ENCODE results near the gene ITGA8.

Gene ITGA8

GRCh38 chr10:15741581-15741980 lies 21.9 kb upstream of the ITGA8 start:
- TF ChIP-seq GATA2 (IDR thresholded peaks at IDR 0.05; ENCODE audit: low read depth, low read length): no peak
- TF ChIP-seq GATA3 (IDR thresholded peaks at IDR 0.05; ENCODE audit: low read depth, low read length): no peak

- TF ChIP-seq GATA3 (IDR thresholded peaks at IDR 0.05; ENCODE audit: low read depth, low read length): no peak
- TF ChIP-seq GATA2 (IDR thresholded peaks at IDR 0.05; ENCODE audit: low read depth, low read length): no peak
Observed at GRCh38 chr10:15740261-15740660, 20.5 kb upstream of the ITGA8 start.

- no peak for TF ChIP-seq GATA3 (IDR thresholded peaks at IDR 0.05; ENCODE audit: low read depth, low read length)
- TF ChIP-seq GATA2 (IDR thresholded peaks at IDR 0.05; ENCODE audit: low read depth, low read length): no peak
Observed at GRCh38 chr10:15739254-15739970, 19.7 kb upstream of the ITGA8 start.

GRCh38 chr10:15738270-15738925 lies 18.7 kb upstream of the ITGA8 start:
- TF ChIP-seq GATA2 (IDR thresholded peaks at IDR 0.05; ENCODE audit: low read depth, low read length) (no peak), GATA3 (IDR thresholded peaks at IDR 0.05; ENCODE audit: low read depth, low read length) (no peak)

GRCh38 chr10:15737656-15738055 lies 17.9 kb upstream of the ITGA8 start:
- TF ChIP-seq GATA3 (IDR thresholded peaks at IDR 0.05; ENCODE audit: low read depth, low read length): no peak
- TF ChIP-seq GATA2 (IDR thresholded peaks at IDR 0.05; ENCODE audit: low read depth, low read length): no peak

GRCh38 chr10:15735763-15736162 lies 16.0 kb upstream of the ITGA8 start:
- TF ChIP-seq GATA3 (IDR thresholded peaks at IDR 0.05; ENCODE audit: low read depth, low read length) (no peak), GATA2 (IDR thresholded peaks at IDR 0.05; ENCODE audit: low read depth, low read length) (no peak)

GRCh38 chr10:15730341-15730740 lies 10.6 kb upstream of the ITGA8 start:
- TF ChIP-seq GATA2 (IDR thresholded peaks at IDR 0.05; ENCODE audit: low read depth, low read length) (no peak), GATA3 (IDR thresholded peaks at IDR 0.05; ENCODE audit: low read depth, low read length) (no peak)

GRCh38 chr10:15729890-15730289 lies 10.2 kb upstream of the ITGA8 start:
- no peak for TF ChIP-seq GATA2 (IDR thresholded peaks at IDR 0.05; ENCODE audit: low read depth, low read length)
- no peak for TF ChIP-seq GATA3 (IDR thresholded peaks at IDR 0.05; ENCODE audit: low read depth, low read length)

GRCh38 chr10:15726042-15726441 lies 6.3 kb upstream of the ITGA8 start:
- TF ChIP-seq GATA3 (IDR thresholded peaks at IDR 0.05; ENCODE audit: low read depth, low read length) (no peak), GATA2 (IDR thresholded peaks at IDR 0.05; ENCODE audit: low read depth, low read length) (no peak)

- TF ChIP-seq GATA2 (IDR thresholded peaks at IDR 0.05; ENCODE audit: low read depth, low read length): peak; percentile 53
- TF ChIP-seq GATA3 (IDR thresholded peaks at IDR 0.05; ENCODE audit: low read depth, low read length): no peak
Observed at GRCh38 chr10:15725603-15726002, 5.9 kb upstream of the ITGA8 start.

GRCh38 chr10:15724683-15725082 lies 5.0 kb upstream of the ITGA8 start:
- TF ChIP-seq GATA3 (IDR thresholded peaks at IDR 0.05; ENCODE audit: low read depth, low read length) (no peak), GATA2 (IDR thresholded peaks at IDR 0.05; ENCODE audit: low read depth, low read length) (no peak)

GRCh38 chr10:15723803-15724202 lies 4.1 kb upstream of the ITGA8 start:
- TF ChIP-seq GATA3 (IDR thresholded peaks at IDR 0.05; ENCODE audit: low read depth, low read length) (no peak), GATA2 (IDR thresholded peaks at IDR 0.05; ENCODE audit: low read depth, low read length) (no peak)

GRCh38 chr10:15720635-15721287 lies 1.0 kb upstream of the ITGA8 start:
- no peak for TF ChIP-seq GATA3 (IDR thresholded peaks at IDR 0.05; ENCODE audit: low read depth, low read length)
- no peak for TF ChIP-seq GATA2 (IDR thresholded peaks at IDR 0.05; ENCODE audit: low read depth, low read length)

- TF ChIP-seq GATA3 (IDR thresholded peaks at IDR 0.05; ENCODE audit: low read depth, low read length): no peak
- TF ChIP-seq GATA2 (IDR thresholded peaks at IDR 0.05; ENCODE audit: low read depth, low read length): no peak
Observed at GRCh38 chr10:15719049-15719898, 448 bp downstream of the ITGA8 start.
